K562 treated with DMSO at 1 percent for 12 hours (cell line): ENCODE measurements around the gene BLZF1. TPM values are rescaled to one million over a fixed set of nuclear protein-coding genes. Genes with fewer than 3 reads are reported as not detected.

Experiments
- total RNA-seq: library from RNA; unstranded; fragments of 300-600 nt; gene quantifications from 2 replicates; pipeline ENCODE4 v1.2.3, GENCODE V29; 2022; ENCODE audit not compliant: insufficient read depth

The BLZF1 gene, protein sequence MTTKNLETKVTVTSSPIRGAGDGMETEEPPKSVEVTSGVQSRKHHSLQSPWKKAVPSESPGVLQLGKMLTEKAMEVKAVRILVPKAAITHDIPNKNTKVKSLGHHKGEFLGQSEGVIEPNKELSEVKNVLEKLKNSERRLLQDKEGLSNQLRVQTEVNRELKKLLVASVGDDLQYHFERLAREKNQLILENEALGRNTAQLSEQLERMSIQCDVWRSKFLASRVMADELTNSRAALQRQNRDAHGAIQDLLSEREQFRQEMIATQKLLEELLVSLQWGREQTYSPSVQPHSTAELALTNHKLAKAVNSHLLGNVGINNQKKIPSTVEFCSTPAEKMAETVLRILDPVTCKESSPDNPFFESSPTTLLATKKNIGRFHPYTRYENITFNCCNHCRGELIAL
- total RNA-seq = 6.5 and 15.1 TPM in 2 replicates

DNA sequence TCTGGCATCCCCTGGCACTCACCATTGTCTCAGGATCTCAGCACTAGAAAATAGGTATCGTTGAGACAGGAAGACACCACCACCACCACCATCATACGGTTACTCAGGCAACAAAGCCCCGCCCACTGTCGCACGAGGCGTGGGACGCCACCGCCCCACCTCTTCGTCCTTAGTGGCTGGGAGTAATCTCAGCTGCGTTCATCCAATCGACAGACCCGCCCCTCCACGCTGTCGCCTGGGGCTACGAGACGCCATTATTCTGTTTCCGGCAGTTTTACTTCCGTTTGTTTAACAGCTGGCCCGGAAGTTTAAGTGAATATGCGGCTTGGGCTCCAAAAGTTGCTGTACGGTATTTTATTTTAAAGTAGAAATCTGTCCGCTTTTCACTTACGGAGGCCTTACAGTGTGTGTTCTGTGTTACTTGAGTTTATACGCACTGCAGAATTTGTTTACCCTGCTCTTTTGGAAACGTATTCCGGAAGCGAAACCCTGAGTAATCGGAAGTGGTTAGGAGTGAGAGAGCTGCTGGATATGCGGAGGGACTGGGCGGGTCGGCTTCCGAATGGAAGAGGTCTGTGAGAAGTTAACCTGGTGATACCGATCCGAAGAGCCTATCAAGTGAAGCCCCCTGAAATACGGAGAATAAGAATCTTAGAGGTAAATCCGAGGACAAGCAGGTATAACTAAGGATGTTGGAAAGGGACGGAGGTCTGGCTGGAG, at the start of gene BLZF1, which contains the start of gene NME7:
BLZF1 (plus strand) TSS at position 510 of the 720 bp plus-strand sequence. CDS start 1,328 bp downstream, outside the sequence.
NME7 (minus strand) TSS at position 112 of the 720 bp plus-strand sequence; CDS start at position 25, 87 bp downstream.

DNA sequence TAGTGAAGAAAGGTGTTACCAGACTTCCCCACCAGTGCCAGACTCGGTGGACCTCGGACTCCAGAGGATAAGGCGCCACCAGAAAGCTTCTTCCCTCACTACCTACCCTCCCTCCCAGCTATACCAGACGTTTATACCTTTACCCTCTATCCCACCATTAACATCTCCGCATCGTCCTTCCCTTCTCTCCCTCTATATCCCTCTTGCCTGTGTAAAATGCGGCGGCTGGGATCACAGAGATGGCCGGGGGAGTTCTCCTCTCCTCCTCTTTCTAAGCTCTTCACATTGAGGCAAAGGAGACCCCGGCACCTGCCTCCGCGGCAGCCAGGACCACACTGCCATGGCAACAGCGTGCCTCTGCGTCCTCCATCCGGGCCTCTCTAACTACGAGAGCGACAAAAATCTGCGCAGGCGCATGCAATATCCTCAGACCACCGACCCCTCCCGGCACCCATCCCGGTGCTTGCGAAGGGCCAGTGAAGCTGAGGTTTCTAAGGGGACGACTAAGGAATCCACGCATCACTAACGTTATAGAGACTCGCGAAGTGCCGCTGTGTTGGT, 59.2 kb downstream of the BLZF1 start, which contains the start of gene CCDC181:
CCDC181 (minus strand) TSS at position 394 of the 561 bp plus-strand sequence. CDS start 2,547 bp downstream, outside the sequence.

Other genes starting within 250 kb of the BLZF1 start
- 17.9 and 18.1 TPM in 2 replicates for gene NME7, start 398 bp upstream of the BLZF1 start, total RNA-seq
- gene CCDC181, start 59.3 kb downstream of the BLZF1 start, total RNA-seq = not detected in 2 replicates
- 4.3 and 13.4 TPM in 2 replicates for gene SLC19A2, start 117.7 kb downstream of the BLZF1 start, total RNA-seq
- not detected in 2 replicates for gene F5, start 218.3 kb downstream of the BLZF1 start, total RNA-seq